ENCODE data around the gene KIF13A.

DNA sequence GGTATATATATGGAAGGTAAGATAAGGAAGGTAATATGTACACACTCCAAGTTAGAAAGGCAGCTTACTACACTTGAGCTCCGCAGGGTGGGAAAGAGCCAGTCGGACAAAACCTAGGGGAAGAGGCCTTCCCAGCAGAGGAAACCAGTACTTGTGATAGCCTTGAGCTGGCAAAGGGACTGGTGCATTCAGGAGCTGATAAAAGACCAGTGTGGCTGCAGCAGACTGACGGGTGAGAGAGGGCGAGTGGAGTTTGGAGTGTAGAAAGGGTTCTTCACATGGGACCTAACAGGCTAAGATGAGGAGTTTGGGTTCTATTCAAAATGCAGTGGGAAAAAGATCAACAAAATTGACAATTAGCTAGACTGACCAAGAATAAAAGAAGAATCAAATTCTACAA is 49.3 kb upstream of the KIF13A start:
- TF ChIP-seq CTCF (IDR thresholded peaks at IDR 0.05 in 8 of 11, conservative IDR thresholded peaks at IDR 0.05 in 3 of 11) (no peak), POLR2A (IDR thresholded peaks at IDR 0.05) (no peak)

Data from spleen (tissue), 7 donors.